LNCAP (cell line): Measurements from ENCODE around the gene WDR20.

Experiments
- CTCF ChIP-seq: fragments of 450-650 bp; IDR thresholded peaks from 2 replicates; pipeline ENCODE4 v1.5.1; 2017; ENCODE audit warnings: mild to moderate bottlenecking

Gene WDR20

GRCh38 chr14:102208741-102209140 is 69.0 kb downstream of the WDR20 start:
- no peak for TF ChIP-seq CTCF

GRCh38 chr14:102209224-102209966 is 69.7 kb downstream of the WDR20 start:
- TF ChIP-seq CTCF = no peak

GRCh38 chr14:102210421-102211042 is 70.8 kb downstream of the WDR20 start:
- TF ChIP-seq CTCF = no peak

GRCh38 chr14:102211240-102211639 is 71.5 kb downstream of the WDR20 start:
- no peak for TF ChIP-seq CTCF

- no peak for TF ChIP-seq CTCF
Measured at GRCh38 chr14:102212356-102212755, 72.7 kb downstream of the WDR20 start.

- TF ChIP-seq CTCF = no peak
Measured at GRCh38 chr14:102212845-102213244, 73.1 kb downstream of the WDR20 start.

GRCh38 chr14:102213470-102213869 is 73.8 kb downstream of the WDR20 start:
- TF ChIP-seq CTCF = no peak
